ENCODE results near the gene BCL2L1.

The BCL2L1 gene

GRCh38 chr20:31705191-31705590 lies 17.5 kb downstream of the BCL2L1 start:
- no peak for DNase-seq (ENCODE audit: extremely low read depth, insufficient read length)
- H3K36me3 ChIP-seq (ENCODE audit: control insufficient read depth, insufficient read depth, low read length) = peaks cover 8% of the 10 kb centered on the region
- no peak for TF ChIP-seq CTCF (IDR thresholded peaks at IDR 0.05; ENCODE audit: insufficient read depth, low read length, poor library complexity, severe bottlenecking)
- H3K4me3 ChIP-seq (replicated peaks; ENCODE audit: low read depth, low read length) = no peak overlapping the region
- no peaks in the 10 kb centered on the region for H3K27me3 ChIP-seq (replicated peaks; ENCODE audit: control insufficient read depth, insufficient read depth, low read length)

GRCh38 chr20:31704225-31705119 lies 18.2 kb downstream of the BCL2L1 start:
- Histone ChIP-seq H3K27me3 (replicated peaks; ENCODE audit: control insufficient read depth, insufficient read depth, low read length) (no peaks in the 10 kb centered on the region), H3K36me3 (ENCODE audit: control insufficient read depth, insufficient read depth, low read length) (peaks cover 8% of the 10 kb centered on the region), H3K4me3 (replicated peaks; ENCODE audit: low read depth, low read length) (no peak overlapping the region)
- no peak for TF ChIP-seq CTCF (IDR thresholded peaks at IDR 0.05; ENCODE audit: insufficient read depth, low read length, poor library complexity, severe bottlenecking)
- DNase-seq (ENCODE audit: extremely low read depth, insufficient read length) = no peak

- peaks cover 7% of the 10 kb centered on the region for H3K36me3 ChIP-seq (ENCODE audit: control insufficient read depth, insufficient read depth, low read length)
- H3K27me3 ChIP-seq (replicated peaks; ENCODE audit: control insufficient read depth, insufficient read depth, low read length) = no peaks in the 10 kb centered on the region
- no peak overlapping the region for H3K4me3 ChIP-seq (replicated peaks; ENCODE audit: low read depth, low read length)
- DNase-seq (ENCODE audit: extremely low read depth, insufficient read length) = no peak
- no peak for TF ChIP-seq CTCF (IDR thresholded peaks at IDR 0.05; ENCODE audit: insufficient read depth, low read length, poor library complexity, severe bottlenecking)
These were observed 21.1 kb downstream of the BCL2L1 start for GRCh38 chr20:31701591-31701990.

GRCh38 chr20:31700747-31701146 lies 21.9 kb downstream of the BCL2L1 start:
- no peak for DNase-seq (ENCODE audit: extremely low read depth, insufficient read length)
- Histone ChIP-seq H3K36me3 (ENCODE audit: control insufficient read depth, insufficient read depth, low read length) (peaks cover 7% of the 10 kb centered on the region), H3K4me3 (replicated peaks; ENCODE audit: low read depth, low read length) (no peak overlapping the region), H3K27me3 (replicated peaks; ENCODE audit: control insufficient read depth, insufficient read depth, low read length) (no peaks in the 10 kb centered on the region)
- TF ChIP-seq CTCF (IDR thresholded peaks at IDR 0.05; ENCODE audit: insufficient read depth, low read length, poor library complexity, severe bottlenecking) = no peak

- DNase-seq (ENCODE audit: extremely low read depth, insufficient read length) = no peak
- no peaks in the 10 kb centered on the region for H3K27me3 ChIP-seq (replicated peaks; ENCODE audit: control insufficient read depth, insufficient read depth, low read length)
- H3K4me3 ChIP-seq (replicated peaks; ENCODE audit: low read depth, low read length) = no peak overlapping the region
- H3K36me3 ChIP-seq (ENCODE audit: control insufficient read depth, insufficient read depth, low read length) = peaks cover 7% of the 10 kb centered on the region
- TF ChIP-seq CTCF (IDR thresholded peaks at IDR 0.05; ENCODE audit: insufficient read depth, low read length, poor library complexity, severe bottlenecking) = no peak
These were observed 22.6 kb downstream of the BCL2L1 start for GRCh38 chr20:31699801-31700728.
